PFSK-1 (cell line): ENCODE data around the gene TIAM2.

Experiments
- POLR2AphosphoS5 ChIP-seq: IDR thresholded peaks from 2 replicates; pipeline ENCODE4 v1.6.1; 2012; ENCODE audit warnings: low read depth, mild to moderate bottlenecking, control low read depth, low read length, moderate library complexity
- TAF1 ChIP-seq: IDR thresholded peaks from 2 replicates; pipeline ENCODE4 v1.6.1; 2012; ENCODE audit warnings: low read length, control low read depth, borderline replicate concordance; ENCODE audit not compliant: insufficient read depth

GRCh38 chr6:155221086-155221485 lies 226.0 kb downstream of the TIAM2 start:
- TF ChIP-seq POLR2AphosphoS5 (no peak), TAF1 (no peak)
